Liver (tissue), 9 donors: Measurements from ENCODE around the gene ALG3. TPM values are rescaled to one million over a fixed set of nuclear protein-coding genes. Genes with fewer than 3 reads are reported as not detected.

Source experiments
- DNase-seq: peaks from one replicate; pipeline ENCODE4 v3.0.0-alpha.2; 2017; ENCODE audit warnings: low spot score
- H3K27ac ChIP-seq, 2 donors: one replicate each; pipeline ENCODE4 v1.7.0; 2013; ENCODE audit warnings: inconsistent platforms in 2 of 2, low read length in 2 of 2, control low read depth in 1 of 2, low read depth in 1 of 2, mild to moderate bottlenecking in 1 of 2
- H3K27me3 ChIP-seq, 4 donors: one replicate each; pipeline versions ENCODE4 v1.6.1 to v1.7.0; 2013; ENCODE audit warnings: low read length in 3 of 4, inconsistent platforms in 1 of 4, mild to moderate bottlenecking in 1 of 4, moderate library complexity in 1 of 4; ENCODE audit not compliant: control insufficient read depth in 4 of 4, insufficient read depth in 4 of 4
- H3K36me3 ChIP-seq, 4 donors: one replicate each; pipeline versions ENCODE4 v1.6.1 to v1.7.0; 2013; ENCODE audit warnings: low read length in 3 of 4, mild to moderate bottlenecking in 3 of 4, low read depth in 1 of 4, moderate library complexity in 1 of 4; ENCODE audit not compliant: control insufficient read depth in 4 of 4, insufficient read depth in 3 of 4
- H3K4me1 ChIP-seq, 4 donors: one replicate each; pipeline versions ENCODE4 v1.6.1 to v1.7.0; 2013; ENCODE audit warnings: low read length in 3 of 4, mild to moderate bottlenecking in 3 of 4, moderate library complexity in 1 of 4; ENCODE audit not compliant: control insufficient read depth in 4 of 4, insufficient read depth in 4 of 4
- H3K4me3 ChIP-seq, 3 donors: one replicate each; pipeline versions ENCODE4 v1.6.1 to v1.7.0; 2013; ENCODE audit warnings: low read length in 3 of 3, control low read depth in 1 of 3, low read depth in 1 of 3, mild to moderate bottlenecking in 1 of 3
- H3K9ac ChIP-seq, 2 donors: one replicate each; pipeline ENCODE4 v1.7.0; 2013; ENCODE audit warnings: low read length in 2 of 2, mild to moderate bottlenecking in 2 of 2, moderate library complexity in 2 of 2, control low read depth in 1 of 2, low read depth in 1 of 2
- H3K9me3 ChIP-seq, 4 donors: one replicate each; pipeline versions ENCODE4 v1.6.1 to v1.7.0; 2013; ENCODE audit warnings: low read length in 3 of 4; ENCODE audit not compliant: control insufficient read depth in 4 of 4
- CTCF ChIP-seq: fragments of 150-350 bp; IDR thresholded peaks from 2 replicates; pipeline ENCODE4 v1.5.1; 2017; ENCODE audit warnings: improper control_type of control experiment, low read depth, low read length; ENCODE audit not compliant: missing input control
- EGR1 ChIP-seq, 2 donors: IDR thresholded peaks; 2 replicates each; pipeline ENCODE4 v1.6.1; 2016 to 2018; ENCODE audit warnings: antibody characterized with exemption in 2 of 2, low read depth in 2 of 2
- FOXA1 ChIP-seq: IDR thresholded peaks from 2 replicates; pipeline ENCODE4 v1.6.1; 2016; ENCODE audit warnings: antibody characterized with exemption
- FOXA2 ChIP-seq: IDR thresholded peaks from 2 replicates; pipeline ENCODE4 v1.6.1; 2016; ENCODE audit warnings: antibody characterized with exemption
- GABPA ChIP-seq, 2 donors: IDR thresholded peaks in 1 of 2; conservative IDR thresholded peaks in 1 of 2; 2 replicates each; pipeline ENCODE4 v1.6.1; 2016; ENCODE audit warnings: antibody characterized with exemption in 2 of 2, mild to moderate bottlenecking in 1 of 2, moderate library complexity in 1 of 2
- HNF4A ChIP-seq, 2 donors: conservative IDR thresholded peaks; 2 replicates each; pipeline ENCODE4 v1.6.1; 2016; ENCODE audit warnings: antibody characterized with exemption in 2 of 2, mild to moderate bottlenecking in 2 of 2
- HNF4G ChIP-seq: IDR thresholded peaks from 2 replicates; pipeline ENCODE4 v1.6.1; 2016; ENCODE audit warnings: antibody characterized with exemption
- JUND ChIP-seq, 2 donors: IDR thresholded peaks; 2 replicates each; pipeline ENCODE4 v1.6.1; 2016; ENCODE audit warnings: antibody characterized with exemption in 2 of 2
- NR2F2 ChIP-seq: IDR thresholded peaks from 2 replicates; pipeline ENCODE4 v1.6.1; 2016; ENCODE audit warnings: antibody characterized with exemption
- RAD21 ChIP-seq, 2 donors: IDR thresholded peaks; 2 replicates each; pipeline ENCODE4 v1.6.1; 2016; ENCODE audit warnings: antibody characterized with exemption in 2 of 2, mild to moderate bottlenecking in 2 of 2
- RXRA ChIP-seq, 2 donors: IDR thresholded peaks; 2 replicates each; pipeline ENCODE4 v1.6.1; 2017 to 2018; ENCODE audit warnings: antibody characterized with exemption in 2 of 2, mild to moderate bottlenecking in 1 of 2
- SP1 ChIP-seq: IDR thresholded peaks from 2 replicates; pipeline ENCODE4 v1.6.1; 2018; ENCODE audit warnings: antibody characterized with exemption, mild to moderate bottlenecking
- TAF1 ChIP-seq: conservative IDR thresholded peaks from 2 replicates; pipeline ENCODE4 v1.6.1; 2016; ENCODE audit warnings: antibody characterized with exemption, mild to moderate bottlenecking
- ZBTB33 ChIP-seq: IDR thresholded peaks from 2 replicates; pipeline ENCODE4 v1.6.1; 2016; ENCODE audit warnings: antibody characterized with exemption
- WGBS: extraction: QIAGEN DNeasy Blood & Tissue Kit; methylation state at CpG from one replicate; pipeline ENCODE4 v1.1.7; 2013; 5-methylcytosine and 5-hydroxymethylcytosine counted together
- polyA plus RNA-seq, 2 donors: library from polyadenylated mRNA; stranded (reverse) in 1 of 2; unstranded in 1 of 2; fragments of 200-250 nt in 1 of 2; fragments of >200 nt in 1 of 2; fragmentation: Nextera tagmentation in 1 of 2; extraction: Ambion mirVana in 1 of 2; gene quantifications; one replicate each; pipeline versions ENCODE4 v1.2.1 to v1.2.3, GENCODE V29; 2013 to 2015
- total RNA-seq, 2 donors: library from RNA; depleted of rRNA; stranded (reverse); fragments of >200 nt; gene quantifications; one replicate each; pipeline ENCODE4 v1.2.3, GENCODE V29; 2014
- TF ChIP-seq, protein P1 (sequence below): IDR thresholded peaks from 2 replicates; pipeline ENCODE4 v1.6.1; 2016; ENCODE audit warnings: antibody characterized with exemption, mild to moderate bottlenecking
- TF ChIP-seq, protein P2 (sequence below): IDR thresholded peaks from 2 replicates; pipeline ENCODE4 v1.6.1; 2016; ENCODE audit warnings: antibody characterized with exemption
- donor health status: healthy.
- donor health status: healthy.
- donor health status: healthy.
- donor health status: healthy.
- donor health status: healthy.

The ALG3 gene
- total and polyA plus RNA-seq, 4 donors, result 27.7 to 78.6 (median 64.5) TPM

GRCh38 chr3:184234671-184235380 is 13.9 kb downstream of the ALG3 start:
- TF ChIP-seq, protein P1, sequence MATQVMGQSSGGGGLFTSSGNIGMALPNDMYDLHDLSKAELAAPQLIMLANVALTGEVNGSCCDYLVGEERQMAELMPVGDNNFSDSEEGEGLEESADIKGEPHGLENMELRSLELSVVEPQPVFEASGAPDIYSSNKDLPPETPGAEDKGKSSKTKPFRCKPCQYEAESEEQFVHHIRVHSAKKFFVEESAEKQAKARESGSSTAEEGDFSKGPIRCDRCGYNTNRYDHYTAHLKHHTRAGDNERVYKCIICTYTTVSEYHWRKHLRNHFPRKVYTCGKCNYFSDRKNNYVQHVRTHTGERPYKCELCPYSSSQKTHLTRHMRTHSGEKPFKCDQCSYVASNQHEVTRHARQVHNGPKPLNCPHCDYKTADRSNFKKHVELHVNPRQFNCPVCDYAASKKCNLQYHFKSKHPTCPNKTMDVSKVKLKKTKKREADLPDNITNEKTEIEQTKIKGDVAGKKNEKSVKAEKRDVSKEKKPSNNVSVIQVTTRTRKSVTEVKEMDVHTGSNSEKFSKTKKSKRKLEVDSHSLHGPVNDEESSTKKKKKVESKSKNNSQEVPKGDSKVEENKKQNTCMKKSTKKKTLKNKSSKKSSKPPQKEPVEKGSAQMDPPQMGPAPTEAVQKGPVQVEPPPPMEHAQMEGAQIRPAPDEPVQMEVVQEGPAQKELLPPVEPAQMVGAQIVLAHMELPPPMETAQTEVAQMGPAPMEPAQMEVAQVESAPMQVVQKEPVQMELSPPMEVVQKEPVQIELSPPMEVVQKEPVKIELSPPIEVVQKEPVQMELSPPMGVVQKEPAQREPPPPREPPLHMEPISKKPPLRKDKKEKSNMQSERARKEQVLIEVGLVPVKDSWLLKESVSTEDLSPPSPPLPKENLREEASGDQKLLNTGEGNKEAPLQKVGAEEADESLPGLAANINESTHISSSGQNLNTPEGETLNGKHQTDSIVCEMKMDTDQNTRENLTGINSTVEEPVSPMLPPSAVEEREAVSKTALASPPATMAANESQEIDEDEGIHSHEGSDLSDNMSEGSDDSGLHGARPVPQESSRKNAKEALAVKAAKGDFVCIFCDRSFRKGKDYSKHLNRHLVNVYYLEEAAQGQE, result no peak
- TF ChIP-seq FOXA2 (no peak), HNF4G (no peak), JUND (IDR thresholded peaks at IDR 0.05) (no peak), CTCF (no peak), NR2F2 (no peak), RXRA (IDR thresholded peaks at IDR 0.05) (no peak), ZBTB33 (no peak), HNF4A (conservative IDR thresholded peaks at IDR 0.05) (no peak), GABPA (IDR thresholded peaks at IDR 0.05 in 1 of 2, conservative IDR thresholded peaks at IDR 0.05 in 1 of 2) (no peak), EGR1 (IDR thresholded peaks at IDR 0.05; ENCODE audit: low read depth in 2 of 2) (no peak), FOXA1 (no peak), SP1 (no peak), TAF1 (no peak)
- TF ChIP-seq, protein P2, sequence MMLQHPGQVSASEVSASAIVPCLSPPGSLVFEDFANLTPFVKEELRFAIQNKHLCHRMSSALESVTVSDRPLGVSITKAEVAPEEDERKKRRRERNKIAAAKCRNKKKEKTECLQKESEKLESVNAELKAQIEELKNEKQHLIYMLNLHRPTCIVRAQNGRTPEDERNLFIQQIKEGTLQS, result no peak
- H3K4me3 ChIP-seq, result no peak overlapping the region
- H3K36me3 ChIP-seq, result no peaks in the 10 kb centered on the region
- DNase-seq, result no peak
- H3K27ac ChIP-seq, result no peak overlapping the region
- peaks cover 0 to 7% (median 4%) of the 10 kb centered on the region in 4 donors for H3K27me3 ChIP-seq
- H3K9ac ChIP-seq, result no peak overlapping the region
- 91% methylated on average over 19 of the region's 19 CpGs for WGBS
- H3K9me3 ChIP-seq, result no peaks in the 10 kb centered on the region
- H3K4me1 ChIP-seq, result peaks cover 5 to 11% (median 11%) of the 10 kb centered on the region in 4 donors

DNA sequence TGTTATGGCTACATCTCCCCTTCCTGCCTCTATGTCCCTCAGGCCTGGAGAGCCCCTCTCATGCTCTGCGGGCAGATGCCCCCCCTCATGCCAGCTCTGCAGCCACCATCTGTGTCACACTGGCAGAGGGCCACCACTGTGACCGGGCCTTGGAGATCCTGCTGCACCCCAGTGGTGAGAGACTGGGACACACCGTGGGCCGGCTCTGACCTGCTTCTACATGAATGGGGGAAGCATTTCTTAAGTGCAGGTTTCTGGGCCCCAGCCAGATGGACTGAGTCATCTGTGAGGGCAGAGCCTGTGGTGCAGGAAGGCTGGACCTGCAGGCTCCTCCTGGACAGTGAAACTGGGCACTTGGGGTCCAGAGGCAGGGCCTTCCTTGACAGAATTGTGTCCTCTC is 14.5 kb downstream of the ALG3 start:
- no peak for DNase-seq
- Histone ChIP-seq H3K27ac (no peak overlapping the region), H3K4me1 (peaks cover 11 to 17% (median 14%) of the 10 kb centered on the region in 4 donors), H3K36me3 (no peaks in the 10 kb centered on the region), H3K4me3 (no peak overlapping the region), H3K27me3 (peaks cover 0 to 7% (median 4%) of the 10 kb centered on the region in 4 donors), H3K9ac (no peak overlapping the region), H3K9me3 (no peaks in the 10 kb centered on the region)
- 51% methylated on average over 4 of the region's 4 CpGs for WGBS
- TF ChIP-seq EGR1 (IDR thresholded peaks at IDR 0.05; ENCODE audit: low read depth in 2 of 2) (no peak), TAF1 (no peak), FOXA2 (no peak), FOXA1 (no peak), RAD21 (IDR thresholded peaks at IDR 0.05) (no peak), NR2F2 (no peak), CTCF (no peak)
